COLO668 (cell line): ENCODE results near the gene KIAA1614.

Experiments used
- DNase-seq: peaks from one replicate; lab custom pipeline; 2025; ENCODE audit not compliant: unreplicated experiment; lab: John Stamatoyannopoulos, UW

Gene KIAA1614

GRCh38 chr1:180923021-180923841, 10.5 kb downstream of the KIAA1614 start:
- no peak for DNase-seq

GRCh38 chr1:180923887-180924286, 11.2 kb downstream of the KIAA1614 start:
- no peak for DNase-seq

- DNase-seq, result no peak
Measured at GRCh38 chr1:180924939-180925338, 12.2 kb downstream of the KIAA1614 start.

GRCh38 chr1:180925471-180926051, 12.9 kb downstream of the KIAA1614 start:
- DNase-seq, result peak; percentile 32

GRCh38 chr1:180926164-180926981, 13.7 kb downstream of the KIAA1614 start:
- peak; percentile 80 for DNase-seq

GRCh38 chr1:180927348-180927747, 14.7 kb downstream of the KIAA1614 start:
- DNase-seq, result peak; percentile 73

GRCh38 chr1:180927841-180928240, 15.1 kb downstream of the KIAA1614 start:
- DNase-seq, result peak; percentile 52

- DNase-seq, result peak; percentile 78
Measured at GRCh38 chr1:180928331-180929230, 15.9 kb downstream of the KIAA1614 start.

GRCh38 chr1:180929389-180929788, 16.7 kb downstream of the KIAA1614 start:
- no peak for DNase-seq

- DNase-seq, result peak; percentile 45
Measured at GRCh38 chr1:180930687-180931086, 18.0 kb downstream of the KIAA1614 start.

GRCh38 chr1:180931529-180931928, 18.8 kb downstream of the KIAA1614 start:
- no peak for DNase-seq

- DNase-seq, result no peak
Measured at GRCh38 chr1:180932378-180932777, 19.7 kb downstream of the KIAA1614 start.

GRCh38 chr1:180933141-180933540, 20.4 kb downstream of the KIAA1614 start:
- DNase-seq, result no peak

GRCh38 chr1:180934563-180934962, 21.9 kb downstream of the KIAA1614 start:
- DNase-seq, result no peak

GRCh38 chr1:180935326-180936109, 22.8 kb downstream of the KIAA1614 start:
- peak; percentile 38 for DNase-seq

GRCh38 chr1:180936110-180937011, 23.7 kb downstream of the KIAA1614 start:
- no peak for DNase-seq

- DNase-seq, result no peak
Measured at GRCh38 chr1:180937012-180937372, 24.3 kb downstream of the KIAA1614 start.

- DNase-seq, result no peak
Measured at GRCh38 chr1:180937624-180938225, 25.0 kb downstream of the KIAA1614 start.
